ENCODE results near the gene CDK5. TPM values are rescaled to one million over a fixed set of nuclear protein-coding genes. Genes with fewer than 3 reads are reported as not detected.

Gene CDK5
- total RNA-seq, result 14.5 and 14.6 TPM in 2 replicates

DNA sequence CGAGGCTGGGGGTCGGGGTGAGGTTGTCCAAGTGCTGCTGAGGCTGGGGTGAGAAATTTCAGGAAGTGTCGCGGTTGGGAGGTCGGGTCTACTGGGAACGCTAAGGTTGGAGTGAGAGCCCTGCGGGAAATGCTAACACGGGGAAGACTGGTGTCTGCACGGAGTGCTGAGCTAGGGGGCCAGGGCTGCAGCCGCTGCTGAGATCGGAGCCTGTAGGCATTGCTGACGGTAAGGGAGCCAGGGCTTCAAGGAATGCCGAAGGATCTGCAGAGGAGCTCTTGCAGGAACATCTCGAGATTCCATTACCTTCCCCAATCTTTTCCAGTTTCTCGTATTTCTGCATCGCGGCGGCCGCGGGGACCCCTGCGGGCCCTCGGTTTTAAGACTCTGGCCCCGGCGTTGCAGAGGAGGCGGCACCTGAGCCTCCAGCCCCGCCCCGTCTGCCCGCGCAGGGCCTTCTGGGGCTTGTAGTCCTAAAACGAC, at the start of gene CDK5:
Gene CDK5 (minus strand): TSS at position 392 of the 483 bp plus-strand sequence. CDS start 49 bp downstream, at position 343.

GRCh38 chr7:151085691-151086620, 28.3 kb upstream of the CDK5 start, which contains the start of gene AGAP3:
AGAP3 (plus strand) TSS chr7:151086475; CDS start chr7:151086742, 267 bp downstream.

GRCh38 chr7:151083071-151083823, 25.6 kb upstream of the CDK5 start, which contains the start of gene TMUB1:
TMUB1 (minus strand) TSS chr7:151083493; CDS start chr7:151082563, 930 bp downstream.

GRCh38 chr7:151080522-151081169, 22.9 kb upstream of the CDK5 start, which contains the start of gene FASTK:
FASTK (minus strand) TSS chr7:151080809; CDS start chr7:151080766, 43 bp downstream.

DNA sequence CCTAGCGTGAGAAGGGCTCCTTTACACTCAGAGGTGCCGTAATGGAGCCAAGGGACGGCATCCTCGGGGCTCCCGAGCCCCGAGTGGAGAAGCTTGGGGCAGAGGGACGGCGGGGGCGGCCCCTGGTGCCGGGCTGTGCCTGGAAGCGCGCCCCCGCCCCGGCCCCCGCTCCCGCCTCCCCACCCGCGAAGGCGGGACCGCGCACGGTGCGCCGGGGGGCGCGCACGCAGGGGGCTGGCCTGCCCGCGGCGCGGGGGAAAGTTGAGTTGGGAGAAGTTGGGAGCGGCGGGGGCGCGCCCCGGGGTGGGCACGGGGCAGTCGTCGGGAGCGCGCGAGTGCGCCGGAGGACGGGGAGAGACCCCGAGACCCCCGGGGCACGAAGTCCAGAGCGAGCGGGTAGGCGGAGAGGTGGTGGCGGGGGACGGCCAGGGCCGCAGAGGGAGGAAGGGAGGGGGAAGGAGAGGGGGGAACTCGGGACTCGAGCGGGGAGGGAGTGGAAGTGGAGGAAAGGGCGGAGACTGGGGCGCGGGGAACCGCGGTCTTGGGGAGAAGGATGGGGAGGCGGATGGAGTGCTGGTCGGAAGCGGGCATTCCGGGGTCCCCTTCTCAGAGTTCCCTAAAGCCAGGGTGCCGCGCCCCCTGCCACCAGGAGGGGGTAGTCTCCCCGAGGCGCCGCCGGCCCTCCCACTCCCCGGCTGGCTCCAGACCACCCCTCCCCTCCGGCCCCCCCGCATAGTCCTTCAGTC, 1.8 kb upstream of the CDK5 start, which contains the start of gene SLC4A2:
Gene SLC4A2 (plus strand): TSS at position 223 of the 746 bp plus-strand sequence. CDS start 2,399 bp downstream, outside the sequence.

DNA sequence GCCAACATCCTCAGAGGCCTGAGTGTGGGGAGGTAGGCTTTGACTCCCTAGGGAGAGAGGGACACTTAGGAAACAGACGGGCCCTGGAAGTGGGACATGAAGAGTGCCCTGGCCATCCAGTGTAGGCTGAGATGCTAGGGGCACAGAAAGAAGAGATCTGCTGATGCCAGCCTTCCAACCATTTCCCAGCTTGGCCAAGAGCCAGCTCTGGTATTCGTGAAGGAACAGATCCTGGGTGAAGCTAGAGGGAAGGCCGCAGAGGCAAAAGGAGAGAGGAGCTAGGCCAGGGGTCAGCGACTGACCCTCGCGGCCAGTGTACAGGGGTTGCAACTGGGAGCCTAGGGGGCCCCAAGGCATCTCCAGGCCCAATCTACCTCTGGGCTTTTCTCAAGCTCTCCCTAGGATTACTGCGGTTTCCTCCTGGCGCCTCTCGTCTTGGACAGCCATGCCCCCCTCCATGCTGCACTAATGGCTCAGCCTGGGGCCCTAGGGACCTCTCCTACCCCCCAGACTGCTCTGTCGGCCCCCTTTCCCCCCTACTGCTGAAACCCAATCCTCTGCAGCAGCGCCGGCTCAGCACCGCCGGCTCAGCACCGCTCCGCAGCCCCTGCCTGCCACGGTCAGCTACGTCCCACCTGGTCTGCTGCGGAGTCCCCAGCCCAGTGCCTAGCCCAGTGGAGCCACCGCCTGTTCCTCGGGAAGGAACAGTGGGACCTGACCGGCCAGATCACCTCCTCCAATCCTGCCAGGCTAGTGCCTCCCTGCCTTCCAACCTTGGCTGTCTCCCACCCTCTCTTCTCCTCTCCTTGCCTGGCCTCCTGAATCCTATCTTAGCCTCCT, 9.5 kb downstream of the CDK5 start, which contains the start of gene ASIC3:
Gene ASIC3 (plus strand): TSS at position 556 of the 840 bp plus-strand sequence. CDS start 355 bp downstream, outside the sequence.

DNA sequence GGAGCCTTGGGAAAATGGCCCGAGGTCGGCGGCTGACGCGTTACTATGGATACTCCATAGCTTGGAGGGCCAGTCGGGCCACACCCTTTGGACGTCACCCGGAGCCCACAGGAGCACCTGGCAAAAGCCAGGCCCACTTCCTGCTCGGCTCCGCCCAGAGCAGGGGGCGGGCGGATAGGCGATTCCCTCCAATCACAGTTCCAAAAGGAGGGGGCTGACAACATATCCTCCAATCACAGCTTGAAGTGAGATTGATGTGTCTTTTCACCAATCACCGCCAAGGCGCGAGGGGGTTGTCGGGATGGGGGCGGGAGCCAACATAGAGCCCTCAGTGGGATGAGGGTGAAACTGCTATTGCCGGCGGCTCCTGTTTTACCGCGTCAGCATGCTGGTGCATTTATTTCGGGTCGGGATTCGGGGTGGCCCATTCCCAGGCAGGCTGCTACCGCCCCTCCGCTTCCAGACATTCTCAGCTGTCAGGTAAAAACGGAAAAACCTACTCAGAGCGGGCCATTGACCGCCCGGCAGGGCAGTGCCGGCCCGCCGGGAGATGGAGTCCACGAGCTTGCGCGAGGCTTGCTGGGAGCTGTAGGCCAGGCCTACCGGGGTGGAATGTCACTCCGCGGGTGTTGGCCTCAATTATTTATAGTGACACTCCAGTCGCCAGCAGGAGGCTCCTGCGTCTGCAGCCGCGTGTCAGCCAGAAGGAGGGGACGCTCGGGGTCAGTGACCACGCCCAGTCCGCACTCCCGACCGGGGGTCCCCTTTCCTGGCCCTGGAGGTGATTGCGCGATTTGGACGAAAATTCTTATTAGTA, 29.4 kb downstream of the CDK5 start, which contains the start of gene ABCB8:
Gene ABCB8 (plus strand): TSS at position 320 of the 817 bp plus-strand sequence. CDS start 66 bp downstream, at position 386.

DNA sequence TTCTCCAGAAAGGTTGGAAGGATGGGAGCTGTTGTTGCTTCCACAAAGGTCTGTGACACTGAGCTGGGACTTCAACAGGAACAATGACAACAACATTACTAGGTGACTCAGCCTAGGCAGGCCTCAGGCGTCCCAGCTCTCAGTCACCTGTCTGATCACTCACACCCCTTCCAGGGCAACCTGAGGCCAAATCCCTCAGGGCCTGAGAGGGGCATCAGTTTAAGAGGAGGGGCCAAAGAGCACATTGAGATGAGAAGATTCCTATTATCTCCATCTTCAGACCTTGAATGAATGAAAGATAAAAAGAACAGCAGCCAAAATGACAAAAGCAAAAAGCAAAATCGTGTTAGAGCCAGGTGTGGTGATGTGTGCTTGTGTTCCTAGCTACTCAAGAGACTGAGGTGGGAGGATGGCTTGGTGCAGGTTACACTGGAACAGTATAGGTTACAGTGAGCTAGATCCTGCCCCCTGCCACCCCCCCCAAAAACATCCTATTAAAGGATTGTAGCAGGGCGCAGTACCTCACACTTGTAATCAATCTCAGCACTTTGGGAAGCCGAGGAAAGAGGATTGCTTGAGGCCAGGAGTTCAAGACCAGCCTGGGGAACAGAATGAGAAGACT, 33.2 kb downstream of the CDK5 start, which contains the start of gene ATG9B:
Gene ATG9B (minus strand): TSS at position 60 of the 622 bp plus-strand sequence. CDS start 71 bp downstream, outside the sequence.

Other genes with a start within 250 kb of the CDK5 start
- not detected in 2 replicates for gene AOC1, start 205.4 kb downstream of the CDK5 start, total RNA-seq
- gene KCNH2, start 79.6 kb downstream of the CDK5 start, total RNA-seq, result under 0.01 and 0.07 TPM in 2 replicates
- 86.2 and 96.3 TPM in 2 replicates for gene NOS3, start 66.9 kb downstream of the CDK5 start, total RNA-seq
- under 0.01 and 0.07 TPM in 2 replicates for gene ATG9B, start 33.4 kb downstream of the CDK5 start, total RNA-seq
- gene ABCB8, start 29.4 kb downstream of the CDK5 start, total RNA-seq, result 31.0 and 31.9 TPM in 2 replicates
- gene ASIC3, start 9.4 kb downstream of the CDK5 start, total RNA-seq, result 0.07 TPM in 1 of 2 replicates, not detected in the other
- gene SLC4A2, start 1.7 kb upstream of the CDK5 start, total RNA-seq, result 65.5 and 69.3 TPM in 2 replicates
- gene FASTK, start 22.9 kb upstream of the CDK5 start, total RNA-seq, result 46.4 and 50.1 TPM in 2 replicates
- 13.6 and 21.9 TPM in 2 replicates for gene TMUB1, start 25.6 kb upstream of the CDK5 start, total RNA-seq
- 97.4 and 112 TPM in 2 replicates for gene AGAP3, start 28.6 kb upstream of the CDK5 start, total RNA-seq
- not detected in 2 replicates for gene GBX1, start 109.8 kb upstream of the CDK5 start, total RNA-seq
- gene ASB10, start 129.4 kb upstream of the CDK5 start, total RNA-seq, result not detected in 2 replicates
- not detected in 2 replicates for gene H2BK1, start 152.6 kb upstream of the CDK5 start, total RNA-seq
- 77.8 and 86.2 TPM in 2 replicates for gene ABCF2, start 169.3 kb upstream of the CDK5 start, total RNA-seq
- 59.7 and 61.5 TPM in 2 replicates for gene CHPF2, start 174.6 kb upstream of the CDK5 start, total RNA-seq
- 5.6 and 5.8 TPM in 2 replicates for gene SMARCD3, start 190.8 kb upstream of the CDK5 start, total RNA-seq

Measured in thoracic aorta endothelial cell (primary cell).